Thoracic aorta (tissue), 2 donors: ENCODE results near the gene TM4SF20. TPM values are rescaled to one million over a fixed set of nuclear protein-coding genes. Genes with fewer than 3 reads are reported as not detected.
A peak's percentile ranks its signal among the peaks of the same experiment; 100 is the strongest.

Experiments
- ATAC-seq: fragments of 150-250 bp; one replicate; pipeline ENCODE4 v1.8.0; 2017; ENCODE audit warnings: low read depth; ENCODE audit not compliant: insufficient number of reproducible peaks, low FRiP score
- DNase-seq: peaks from one replicate; pipeline ENCODE4 v3.0.0-alpha.2; 2020; ENCODE audit warnings: low spot score
- H3K27ac ChIP-seq, 2 donors: fragments of 200-600 bp; sonication (generic); 1 replicate in 1 of 2; 2 replicates in 1 of 2; pipeline ENCODE4 v1.5.1; 2016; ENCODE audit warnings: mild to moderate bottlenecking in 2 of 2, moderate library complexity in 2 of 2
- H3K27me3 ChIP-seq: fragments of 200-600 bp; sonication (generic); replicated peaks from 2 replicates; pipeline ENCODE4 v1.6.0; 2016; ENCODE audit warnings: mild to moderate bottlenecking; ENCODE audit not compliant: insufficient read depth
- H3K36me3 ChIP-seq: fragments of 200-600 bp; sonication (generic); one replicate; pipeline ENCODE4 v1.5.1; 2016
- H3K4me1 ChIP-seq, 2 donors: fragments of 200-600 bp; sonication (generic); 1 replicate in 1 of 2; 2 replicates in 1 of 2; pipeline versions ENCODE4 v1.5.1 to v1.6.0; 2016; ENCODE audit warnings: low read depth in 2 of 2, mild to moderate bottlenecking in 1 of 2; ENCODE audit not compliant: control insufficient read depth in 1 of 2
- H3K4me3 ChIP-seq: fragments of 200-600 bp; sonication (generic); 2 replicates; pipeline ENCODE4 v1.5.1; 2016; ENCODE audit warnings: mild to moderate bottlenecking
- H3K9me3 ChIP-seq: fragments of 200-600 bp; sonication (generic); 2 replicates; pipeline ENCODE4 v1.5.1; 2016
- CTCF ChIP-seq: fragments of 200-600 bp; sonication (generic); IDR thresholded peaks from one replicate; pipeline ENCODE4 v1.5.1; 2019; ENCODE audit warnings: antibody characterized with exemption
- total RNA-seq, 2 donors: library from RNA; depleted of rRNA; stranded (reverse); fragments of >200 nt; gene quantifications; one replicate each; pipeline versions ENCODE4 v1.1.0 to v1.2.3, GENCODE V29; 2016

Gene TM4SF20
- total RNA-seq, 2 donors from 2014 or later, result not detected

GRCh38 chr2:227325839-227326195 lies 53.3 kb downstream of the TM4SF20 start:
- H3K27me3 ChIP-seq, result no peaks in the 10 kb centered on the region
- DNase-seq (no peak), ATAC-seq (no peak)
- H3K9me3 ChIP-seq, result no peaks in the 10 kb centered on the region
- peak overlapping the region; percentile 87 to 88 for H3K27ac ChIP-seq
- no peaks in the 10 kb centered on the region for H3K36me3 ChIP-seq
- H3K4me1 ChIP-seq, result peaks cover 7 to 26% of the 10 kb centered on the region in 2 donors
- no peak for TF ChIP-seq CTCF
- H3K4me3 ChIP-seq, result peak overlapping the region; percentile 99

GRCh38 chr2:227324995-227325838 lies 53.9 kb downstream of the TM4SF20 start, which contains the start of gene MFF:
MFF (plus strand) TSS chr2:227325251; CDS start chr2:227330666, 5,415 bp downstream.
- peak within 1 kb of the TSS; percentile 99 for H3K4me3 ChIP-seq

GRCh38 chr2:227324642-227324994 lies 54.5 kb downstream of the TM4SF20 start:
- peak overlapping the region; percentile 87 to 88 for H3K27ac ChIP-seq
- H3K36me3 ChIP-seq, result no peaks in the 10 kb centered on the region
- no peaks in the 10 kb centered on the region for H3K27me3 ChIP-seq
- H3K4me1 ChIP-seq, result peaks cover 7 to 26% of the 10 kb centered on the region in 2 donors
- no peak for ATAC-seq
- no peak for TF ChIP-seq CTCF
- no peaks in the 10 kb centered on the region for H3K9me3 ChIP-seq
- H3K4me3 ChIP-seq, result peak overlapping the region; percentile 99
- DNase-seq, result no peak

More at GRCh38 chr2:227324995-227325838, 53.9 kb downstream of the TM4SF20 start, which contains the start of gene MFF:
- DNase-seq, result peak; percentile 82
- no peaks in the 10 kb centered on the region for H3K9me3 ChIP-seq
- H3K36me3 ChIP-seq, result no peaks in the 10 kb centered on the region
- H3K27me3 ChIP-seq, result no peaks in the 10 kb centered on the region
- peaks cover 7 to 26% of the 10 kb centered on the region in 2 donors for H3K4me1 ChIP-seq
- peak; percentile 99 for ATAC-seq
- H3K27ac ChIP-seq, result peak within 1 kb of the TSS; percentile 87 to 88
- TF ChIP-seq CTCF, result peak; percentile 15

DNA sequence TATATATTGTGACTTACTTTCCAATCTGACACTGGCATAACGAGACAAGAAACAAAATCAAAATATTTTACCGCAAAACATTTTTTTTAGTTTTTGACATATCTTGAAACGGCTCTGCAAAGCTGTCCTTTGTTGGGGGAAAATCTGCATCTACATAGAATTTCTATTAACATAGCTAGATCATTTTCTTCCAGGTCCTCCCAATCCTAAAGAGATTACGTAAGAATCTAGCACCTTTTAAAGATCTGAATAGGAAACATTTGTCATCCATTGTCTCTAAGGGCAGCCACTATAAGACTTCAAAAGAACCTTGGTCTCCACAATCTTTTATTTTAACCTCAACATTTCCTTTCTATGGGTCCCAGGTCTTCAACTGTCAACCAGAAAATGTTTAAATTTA lies 55.3 kb downstream of the TM4SF20 start:
- DNase-seq (no peak), ATAC-seq (no peak)
- no peaks in the 10 kb centered on the region for H3K27me3 ChIP-seq
- no peaks in the 10 kb centered on the region for H3K36me3 ChIP-seq
- H3K27ac ChIP-seq, result no peak overlapping the region
- H3K9me3 ChIP-seq, result no peaks in the 10 kb centered on the region
- no peak for TF ChIP-seq CTCF
- H3K4me3 ChIP-seq, result peak overlapping the region; percentile 99
- H3K4me1 ChIP-seq, result peaks cover 7 to 26% of the 10 kb centered on the region in 2 donors

DNA sequence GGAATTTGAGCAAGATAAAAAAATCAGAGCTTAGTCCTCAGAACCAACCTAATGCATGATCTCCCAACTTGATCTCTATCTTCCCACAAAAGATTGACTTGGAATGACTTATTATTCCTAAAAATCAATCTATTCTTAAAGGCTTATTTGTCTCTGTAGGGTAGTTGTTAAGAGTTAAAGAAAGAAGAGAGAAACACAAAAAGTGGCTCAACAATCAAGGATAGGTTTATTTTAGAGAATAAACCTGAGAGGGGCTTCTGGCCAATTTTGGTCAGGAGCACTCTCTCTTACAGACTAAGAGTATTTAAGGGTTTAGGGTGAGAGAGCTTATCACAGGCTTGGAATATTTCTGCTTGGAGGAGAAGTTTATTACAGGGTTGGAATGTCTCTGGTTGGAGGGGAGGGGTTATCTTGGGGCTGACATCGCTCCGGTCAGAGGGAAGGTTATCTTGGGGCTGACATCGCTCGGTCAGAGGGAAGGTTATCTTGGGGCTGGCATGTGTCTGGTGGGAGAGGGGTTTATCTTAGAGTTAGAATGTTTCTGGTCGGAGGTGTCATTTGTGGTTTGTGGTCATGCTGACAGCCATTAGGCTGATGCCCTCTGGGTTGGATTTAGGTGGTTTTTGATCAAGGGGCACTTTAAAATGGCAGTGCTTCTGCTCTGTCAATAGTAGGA lies 56.4 kb downstream of the TM4SF20 start:
- no peak overlapping the region for H3K27ac ChIP-seq
- no peaks in the 10 kb centered on the region for H3K9me3 ChIP-seq
- no peaks in the 10 kb centered on the region for H3K27me3 ChIP-seq
- TF ChIP-seq CTCF, result no peak
- no peak overlapping the region for H3K4me3 ChIP-seq
- H3K36me3 ChIP-seq, result no peaks in the 10 kb centered on the region
- peaks cover 7 to 24% of the 10 kb centered on the region in 2 donors for H3K4me1 ChIP-seq
- ATAC-seq (no peak), DNase-seq (no peak)
